ENCODE measurements around the gene TACO1.

The TACO1 gene

GRCh38 chr17:63578027-63578768 lies 22.5 kb upstream of the TACO1 start:
- H3K4me3 ChIP-seq (ENCODE audit: low read length in 2 of 2), result no peak overlapping the region
- H2AK5ac ChIP-seq (ENCODE audit: low read depth, low read length), result no peak overlapping the region
- no peak overlapping the region for H3K4me2 ChIP-seq (ENCODE audit: insufficient read depth, low read length, poor library complexity, severe bottlenecking)
- H3K23ac ChIP-seq (ENCODE audit: low read depth, low read length, poor library complexity), result no peak overlapping the region
- H2BK12ac ChIP-seq (ENCODE audit: low read length), result no peak overlapping the region
- H3K27ac ChIP-seq (replicated peaks; ENCODE audit: low read length), result no peak overlapping the region
- DNase-seq (ENCODE audit: low spot score), result no peak
- no CpG with 5 or more reads among the region's 7 CpGs for WGBS, 2 donors (ENCODE audit: extremely low coverage in 2 of 2, insufficient read length in 2 of 2, insufficient replicate concordance in 1 of 2)
- no peaks in the 10 kb centered on the region for H3K27me3 ChIP-seq (ENCODE audit: control insufficient read depth in 3 of 3, insufficient read depth in 3 of 3, low read depth in 1 of 3, low read length in 3 of 3)
- no peak overlapping the region for H4K91ac ChIP-seq (ENCODE audit: low read depth, low read length, poor library complexity)
- no peak overlapping the region for H2BK120ac ChIP-seq (ENCODE audit: low read depth, low read length)
- no peak overlapping the region for H2BK5ac ChIP-seq (ENCODE audit: low read length)
- no peak overlapping the region for H4K8ac ChIP-seq (ENCODE audit: low read depth, low read length)
- peaks cover 4% of the 10 kb centered on the region for H3K79me1 ChIP-seq (ENCODE audit: low read depth, low read length)
- no peaks in the 10 kb centered on the region for H3K9me3 ChIP-seq (replicated peaks in 1 of 2; ENCODE audit: control insufficient read depth in 2 of 2, insufficient read depth in 1 of 2, low read depth in 1 of 2, low read length in 2 of 2)
- H3K18ac ChIP-seq (ENCODE audit: low read length), result no peak overlapping the region
- H3K36me3 ChIP-seq (replicated peaks in 1 of 2; ENCODE audit: control insufficient read depth in 2 of 2, insufficient read depth in 2 of 2, low read length in 2 of 2), result peaks cover 14 to 60% of the 10 kb centered on the region in 2 donors
- H3K4me1 ChIP-seq (ENCODE audit: control insufficient read depth in 2 of 2, insufficient read depth in 1 of 2, low read depth in 1 of 2, low read length in 2 of 2), result no peaks in the 10 kb centered on the region
- H2BK15ac ChIP-seq (ENCODE audit: low read length), result no peak overlapping the region
- H3K4ac ChIP-seq (ENCODE audit: low read length), result no peak overlapping the region
- no peak overlapping the region for H3K14ac ChIP-seq (ENCODE audit: low read length)
- no peak overlapping the region for H3K9ac ChIP-seq (ENCODE audit: low read depth, low read length, poor library complexity)
- H2AFZ ChIP-seq (ENCODE audit: low read length), result no peak overlapping the region

- peaks cover 4% of the 10 kb centered on the region for H3K79me1 ChIP-seq (ENCODE audit: low read depth, low read length)
Measured at GRCh38 chr17:63578769-63579111, 22.0 kb upstream of the TACO1 start.

DNA sequence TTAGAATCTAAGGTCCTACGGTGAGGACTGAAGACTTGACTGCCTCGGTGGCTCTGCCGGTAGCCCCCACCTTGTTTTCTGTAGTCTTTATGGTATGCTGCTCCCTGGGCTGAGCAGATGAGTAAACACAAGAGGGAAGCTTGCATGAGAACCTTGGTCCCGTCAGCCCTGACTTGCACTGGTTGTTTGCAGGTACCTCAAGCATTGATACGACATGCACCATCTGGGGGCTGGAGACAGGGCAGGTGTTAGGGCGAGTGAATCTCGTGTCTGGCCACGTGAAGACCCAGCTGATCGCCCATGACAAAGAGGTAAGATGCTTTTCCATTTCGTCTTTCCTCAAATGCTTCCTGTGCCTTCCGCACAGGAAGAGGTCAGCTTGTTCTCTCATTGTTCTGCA lies 21.1 kb upstream of the TACO1 start:
- no peak overlapping the region for H2AFZ ChIP-seq (ENCODE audit: low read length)

More at GRCh38 chr17:63578769-63579111, 22.0 kb upstream of the TACO1 start:
- Histone ChIP-seq H4K91ac (ENCODE audit: low read depth, low read length, poor library complexity) (no peak overlapping the region), H2BK15ac (ENCODE audit: low read length) (no peak overlapping the region), H2BK12ac (ENCODE audit: low read length) (no peak overlapping the region), H3K4me3 (ENCODE audit: low read length in 2 of 2) (no peak overlapping the region), H3K23ac (ENCODE audit: low read depth, low read length, poor library complexity) (no peak overlapping the region), H3K36me3 (replicated peaks in 1 of 2; ENCODE audit: control insufficient read depth in 2 of 2, insufficient read depth in 2 of 2, low read length in 2 of 2) (peaks cover 19 to 63% of the 10 kb centered on the region in 2 donors), H3K27ac (replicated peaks; ENCODE audit: low read length) (no peak overlapping the region), H3K4me2 (ENCODE audit: insufficient read depth, low read length, poor library complexity, severe bottlenecking) (no peak overlapping the region), H3K4ac (ENCODE audit: low read length) (no peak overlapping the region), H3K27me3 (ENCODE audit: control insufficient read depth in 3 of 3, insufficient read depth in 3 of 3, low read depth in 1 of 3, low read length in 3 of 3) (no peaks in the 10 kb centered on the region), H3K9me3 (replicated peaks in 1 of 2; ENCODE audit: control insufficient read depth in 2 of 2, insufficient read depth in 1 of 2, low read depth in 1 of 2, low read length in 2 of 2) (no peaks in the 10 kb centered on the region), H3K18ac (ENCODE audit: low read length) (no peak overlapping the region), H2BK120ac (ENCODE audit: low read depth, low read length) (no peak overlapping the region), H3K4me1 (ENCODE audit: control insufficient read depth in 2 of 2, insufficient read depth in 1 of 2, low read depth in 1 of 2, low read length in 2 of 2) (no peaks in the 10 kb centered on the region), H2BK5ac (ENCODE audit: low read length) (no peak overlapping the region), H3K14ac (ENCODE audit: low read length) (no peak overlapping the region), H3K9ac (ENCODE audit: low read depth, low read length, poor library complexity) (no peak overlapping the region), H2AK5ac (ENCODE audit: low read depth, low read length) (no peak overlapping the region), H4K8ac (ENCODE audit: low read depth, low read length) (no peak overlapping the region), H2AFZ (ENCODE audit: low read length) (no peak overlapping the region)
- no peak for DNase-seq (ENCODE audit: low spot score)
- no CpG with 5 or more reads among the region's 5 CpGs for WGBS, 2 donors (ENCODE audit: extremely low coverage in 2 of 2, insufficient read length in 2 of 2, insufficient replicate concordance in 1 of 2)

GRCh38 chr17:63587770-63588169 lies 12.9 kb upstream of the TACO1 start:
- H2BK5ac ChIP-seq (ENCODE audit: low read length), result no peak overlapping the region
- no peak overlapping the region for H3K4ac ChIP-seq (ENCODE audit: low read length)
- no peak overlapping the region for H3K27ac ChIP-seq (replicated peaks; ENCODE audit: low read length)
- no peaks in the 10 kb centered on the region for H3K4me1 ChIP-seq (ENCODE audit: control insufficient read depth in 2 of 2, insufficient read depth in 1 of 2, low read depth in 1 of 2, low read length in 2 of 2)
- no peak for DNase-seq (ENCODE audit: low spot score)
- H3K18ac ChIP-seq (ENCODE audit: low read length), result no peak overlapping the region
- no peak overlapping the region for H2AFZ ChIP-seq (ENCODE audit: low read length)
- H2BK12ac ChIP-seq (ENCODE audit: low read length), result no peak overlapping the region
- no peak overlapping the region for H2BK120ac ChIP-seq (ENCODE audit: low read depth, low read length)
- WGBS, 2 donors (ENCODE audit: extremely low coverage in 2 of 2, insufficient read length in 2 of 2, insufficient replicate concordance in 1 of 2), result no CpG with 5 or more reads among the region's 5 CpGs
- H3K79me1 ChIP-seq (ENCODE audit: low read depth, low read length), result no peaks in the 10 kb centered on the region
- H2BK15ac ChIP-seq (ENCODE audit: low read length), result no peak overlapping the region
- H3K23ac ChIP-seq (ENCODE audit: low read depth, low read length, poor library complexity), result no peak overlapping the region
- no peaks in the 10 kb centered on the region for H3K9me3 ChIP-seq (replicated peaks in 1 of 2; ENCODE audit: control insufficient read depth in 2 of 2, insufficient read depth in 1 of 2, low read depth in 1 of 2, low read length in 2 of 2)
- H3K4me2 ChIP-seq (ENCODE audit: insufficient read depth, low read length, poor library complexity, severe bottlenecking), result no peak overlapping the region
- no peak overlapping the region for H3K4me3 ChIP-seq (ENCODE audit: low read length in 2 of 2)
- no peak overlapping the region for H2AK5ac ChIP-seq (ENCODE audit: low read depth, low read length)
- H4K91ac ChIP-seq (ENCODE audit: low read depth, low read length, poor library complexity), result no peak overlapping the region
- no peak overlapping the region for H3K9ac ChIP-seq (ENCODE audit: low read depth, low read length, poor library complexity)
- no peak overlapping the region for H4K8ac ChIP-seq (ENCODE audit: low read depth, low read length)
- H3K14ac ChIP-seq (ENCODE audit: low read length), result no peak overlapping the region
- H3K36me3 ChIP-seq (replicated peaks in 1 of 2; ENCODE audit: control insufficient read depth in 2 of 2, insufficient read depth in 2 of 2, low read length in 2 of 2), result peaks cover 47 to 93% of the 10 kb centered on the region in 2 donors
- H3K27me3 ChIP-seq (ENCODE audit: control insufficient read depth in 3 of 3, insufficient read depth in 3 of 3, low read depth in 1 of 3, low read length in 3 of 3), result no peaks in the 10 kb centered on the region

More for the DNA sequence above, 21.1 kb upstream of the TACO1 start:
- H2BK12ac ChIP-seq (ENCODE audit: low read length), result no peak overlapping the region
- peaks cover 4% of the 10 kb centered on the region for H3K79me1 ChIP-seq (ENCODE audit: low read depth, low read length)
- H3K4ac ChIP-seq (ENCODE audit: low read length), result no peak overlapping the region
- H2AK5ac ChIP-seq (ENCODE audit: low read depth, low read length), result no peak overlapping the region
- H3K4me1 ChIP-seq (ENCODE audit: control insufficient read depth in 2 of 2, insufficient read depth in 1 of 2, low read depth in 1 of 2, low read length in 2 of 2), result no peaks in the 10 kb centered on the region
- H3K27ac ChIP-seq (replicated peaks; ENCODE audit: low read length), result no peak overlapping the region
- H2BK15ac ChIP-seq (ENCODE audit: low read length), result no peak overlapping the region
- no peaks in the 10 kb centered on the region for H3K27me3 ChIP-seq (ENCODE audit: control insufficient read depth in 3 of 3, insufficient read depth in 3 of 3, low read depth in 1 of 3, low read length in 3 of 3)
- H2BK120ac ChIP-seq (ENCODE audit: low read depth, low read length), result no peak overlapping the region
- no peak for DNase-seq (ENCODE audit: low spot score)
- no peak overlapping the region for H3K18ac ChIP-seq (ENCODE audit: low read length)
- peaks cover 17 to 67% of the 10 kb centered on the region in 2 donors for H3K36me3 ChIP-seq (replicated peaks in 1 of 2; ENCODE audit: control insufficient read depth in 2 of 2, insufficient read depth in 2 of 2, low read length in 2 of 2)
- no peak overlapping the region for H2BK5ac ChIP-seq (ENCODE audit: low read length)
- H3K9ac ChIP-seq (ENCODE audit: low read depth, low read length, poor library complexity), result no peak overlapping the region
- H4K91ac ChIP-seq (ENCODE audit: low read depth, low read length, poor library complexity), result no peak overlapping the region
- WGBS, 2 donors (ENCODE audit: extremely low coverage in 2 of 2, insufficient read length in 2 of 2, insufficient replicate concordance in 1 of 2), result no CpG with 5 or more reads among the region's 11 CpGs
- no peak overlapping the region for H4K8ac ChIP-seq (ENCODE audit: low read depth, low read length)
- H3K4me3 ChIP-seq (ENCODE audit: low read length in 2 of 2), result no peak overlapping the region
- H3K23ac ChIP-seq (ENCODE audit: low read depth, low read length, poor library complexity), result peak overlapping the region; percentile 18
- H3K14ac ChIP-seq (ENCODE audit: low read length), result no peak overlapping the region
- no peaks in the 10 kb centered on the region for H3K9me3 ChIP-seq (replicated peaks in 1 of 2; ENCODE audit: control insufficient read depth in 2 of 2, insufficient read depth in 1 of 2, low read depth in 1 of 2, low read length in 2 of 2)
- no peak overlapping the region for H3K4me2 ChIP-seq (ENCODE audit: insufficient read depth, low read length, poor library complexity, severe bottlenecking)
